Endometrial microvascular endothelial cells (primary cell): Measurements from ENCODE around the gene ATP1A2. TPM values are rescaled to one million over a fixed set of nuclear protein-coding genes. Genes with fewer than 3 reads are reported as not detected.

Source experiments
- in situ Hi-C: cut with HindIII; loops from 2 replicates; pipeline ENCODE4 v1.10.0; 2017; ENCODE audit warnings: low sequenced_read_pairs, low pct_unique_long_range_greater_than_20kb; ENCODE audit errors: inconsistent ontology term
- total RNA-seq: library from RNA; depleted of rRNA; stranded (reverse); fragments of >200 nt; gene quantifications from one replicate; pipeline ENCODE4 v1.2.3, GENCODE V29; 2015; ENCODE audit errors: inconsistent ontology term

ATP1A2 gene
- total RNA-seq, 1 donor from 2014 or later: not detected

GRCh38 chr1:160131803-160132565 lies 16.4 kb downstream of the ATP1A2 start:
- in situ Hi-C loops: no loop called here

- in situ Hi-C loops: no loop called here
Observed at GRCh38 chr1:160133990-160134770, 18.6 kb downstream of the ATP1A2 start.

- in situ Hi-C loops: no loop called here
Observed at GRCh38 chr1:160134791-160135572, 19.4 kb downstream of the ATP1A2 start.

GRCh38 chr1:160136121-160136925 lies 20.8 kb downstream of the ATP1A2 start:
- in situ Hi-C loops: no loop called here

GRCh38 chr1:160136926-160137200 lies 21.3 kb downstream of the ATP1A2 start:
- in situ Hi-C loops: no loop called here

GRCh38 chr1:160137216-160137862 lies 21.8 kb downstream of the ATP1A2 start:
- in situ Hi-C loops: no loop called here

GRCh38 chr1:160139840-160140239 lies 24.3 kb downstream of the ATP1A2 start:
- in situ Hi-C loops: no loop called here

GRCh38 chr1:160143695-160144094 lies 28.1 kb downstream of the ATP1A2 start:
- in situ Hi-C loops: no loop called here

GRCh38 chr1:160144921-160145320 lies 29.4 kb downstream of the ATP1A2 start:
- in situ Hi-C loops: no loop called here

GRCh38 chr1:160146107-160146506 lies 30.5 kb downstream of the ATP1A2 start:
- in situ Hi-C loops: no loop called here

GRCh38 chr1:160148121-160148520 lies 32.6 kb downstream of the ATP1A2 start:
- in situ Hi-C loops: no loop called here

- in situ Hi-C loops: no loop called here
Observed at GRCh38 chr1:160149233-160149632, 33.7 kb downstream of the ATP1A2 start.

- in situ Hi-C loops: no loop called here
Observed at GRCh38 chr1:160149716-160150115, 34.2 kb downstream of the ATP1A2 start.

- in situ Hi-C loops: no loop called here
Observed at GRCh38 chr1:160151303-160151702, 35.7 kb downstream of the ATP1A2 start, which contains the start of gene ATP1A4. Gene ATP1A4 (plus strand): TSS chr1:160151603. CDS start chr1:160152041, 438 bp downstream.

- in situ Hi-C loops: no loop called here
Observed at GRCh38 chr1:160154790-160155189, 39.2 kb downstream of the ATP1A2 start.

- in situ Hi-C loops: no loop called here
Observed at GRCh38 chr1:160156361-160156760, 40.8 kb downstream of the ATP1A2 start.

- in situ Hi-C loops: no loop called here
Observed at GRCh38 chr1:160157174-160157573, 41.6 kb downstream of the ATP1A2 start.

GRCh38 chr1:160158031-160158430 lies 42.5 kb downstream of the ATP1A2 start:
- in situ Hi-C loops: no loop called here
